Thyroid gland (tissue), 4 donors: Measurements from ENCODE around the gene ELFN2. TPM values are rescaled to one million over a fixed set of nuclear protein-coding genes. Genes with fewer than 3 reads are reported as not detected.

Source experiments
- DNase-seq, 2 donors: peaks; one replicate each; pipeline ENCODE4 v3.0.0-alpha.2; 2019
- H3K27ac ChIP-seq, 3 donors: fragments of 200-600 bp; sonication (generic); 1 replicate in 2 of 3; 2 replicates in 1 of 3; pipeline ENCODE4 v1.5.1; 2016 to 2019; ENCODE audit warnings: mild to moderate bottlenecking in 1 of 3, moderate library complexity in 1 of 3
- H3K27me3 ChIP-seq: fragments of 200-600 bp; sonication (generic); one replicate; pipeline ENCODE4 v1.5.1; 2019
- H3K36me3 ChIP-seq, 2 donors: fragments of 200-600 bp; sonication (generic); one replicate each; pipeline ENCODE4 v1.5.1; 2016 to 2019
- H3K4me1 ChIP-seq, 2 donors: fragments of 200-600 bp; sonication (generic); one replicate each; pipeline ENCODE4 v1.5.1; 2017 to 2019
- H3K4me3 ChIP-seq, 3 donors: fragments of 200-600 bp; sonication (generic); replicated peaks in 1 of 3; 1 replicate in 2 of 3; 2 replicates in 1 of 3; pipeline ENCODE4 v1.5.1; 2016; ENCODE audit warnings: mild to moderate bottlenecking in 1 of 3
- H3K9me3 ChIP-seq: fragments of 200-600 bp; sonication (generic); one replicate; pipeline ENCODE4 v1.5.1; 2017
- CTCF ChIP-seq, 6 experiments: fragments of 200-600 bp in 3 of 6; fragments of 450-650 bp in 3 of 6; sonication (generic) in 3 of 6; IDR thresholded peaks; one replicate each; pipeline ENCODE4 v1.5.1; 2016 to 2019; ENCODE audit warnings: antibody characterized with exemption in 6 of 6, mild to moderate bottlenecking in 2 of 6, inconsistent platforms in 1 of 6, moderate library complexity in 1 of 6
- POLR2A ChIP-seq, 2 donors: fragments of 450-650 bp; IDR thresholded peaks; one replicate each; pipeline ENCODE4 v1.6.1; 2017; ENCODE audit warnings: antibody characterized with exemption in 2 of 2, mild to moderate bottlenecking in 2 of 2, moderate library complexity in 1 of 2
- WGBS, 2 donors: methylation state at CpG; one replicate each; pipeline ENCODE4 v1.1.5; 2017; 5-methylcytosine and 5-hydroxymethylcytosine counted together
- intact Hi-C: fragments of 100-400 bp; cut with DNase I; formaldehyde crosslinking; loops from one replicate; pipeline ENCODE4 v1.15.1; 2023
- total RNA-seq, 4 donors: library from RNA; depleted of rRNA; stranded (reverse); fragments of >200 nt; gene quantifications; one replicate each; pipeline ENCODE4 v1.2.3, GENCODE V29; 2016

Gene ELFN2
- total RNA-seq, 4 donors from 2014 or later: 0.05 TPM; not detected in 3

GRCh38 chr22:37442135-37442534, 14.9 kb upstream of the ELFN2 start:
- DNase-seq: no peak
- Histone ChIP-seq H3K4me3 (no peak overlapping the region), H3K27me3 (no peaks in the 10 kb centered on the region), H3K9me3 (no peaks in the 10 kb centered on the region), H3K36me3 (no peaks in the 10 kb centered on the region), H3K4me1 (no peaks in the 10 kb centered on the region), H3K27ac (no peak overlapping the region)
- WGBS, 2 donors: 62 to 69% methylated on average over 8 of the region's 8 CpGs
- intact Hi-C loops: no loop called here
- no peak for TF ChIP-seq CTCF (IDR thresholded peaks at IDR 0.05)
- no peak for TF ChIP-seq POLR2A (IDR thresholded peaks at IDR 0.05)

GRCh38 chr22:37440875-37441274, 13.6 kb upstream of the ELFN2 start:
- Histone ChIP-seq H3K9me3 (no peaks in the 10 kb centered on the region), H3K27me3 (no peaks in the 10 kb centered on the region), H3K36me3 (no peaks in the 10 kb centered on the region), H3K4me3 (no peak overlapping the region), H3K27ac (no peak overlapping the region), H3K4me1 (no peaks in the 10 kb centered on the region)
- no peak for DNase-seq
- 91 to 93% methylated on average over 4 of the region's 4 CpGs for WGBS, 2 donors
- intact Hi-C loops: no loop called here
- TF ChIP-seq CTCF (IDR thresholded peaks at IDR 0.05) (no peak), POLR2A (IDR thresholded peaks at IDR 0.05) (no peak)

- H3K27ac ChIP-seq: no peak overlapping the region
- TF ChIP-seq CTCF (IDR thresholded peaks at IDR 0.05): no peak
- no peak for TF ChIP-seq POLR2A (IDR thresholded peaks at IDR 0.05)
- no peaks in the 10 kb centered on the region for H3K9me3 ChIP-seq
- no peak overlapping the region for H3K4me3 ChIP-seq
- no peaks in the 10 kb centered on the region for H3K4me1 ChIP-seq
- no peaks in the 10 kb centered on the region for H3K27me3 ChIP-seq
- peak; percentile 34 to 41 for DNase-seq
- intact Hi-C loops: no loop called here
- H3K36me3 ChIP-seq: no peaks in the 10 kb centered on the region
- WGBS, 2 donors: 29 to 37% methylated on average over 5 of the region's 5 CpGs
Observed at GRCh38 chr22:37439347-37439746, 12.1 kb upstream of the ELFN2 start.

- no peaks in the 10 kb centered on the region for H3K4me1 ChIP-seq
- no peaks in the 10 kb centered on the region for H3K36me3 ChIP-seq
- WGBS, 2 donors: 99% methylated on average over 3 to 5 of the region's 5 CpGs
- no peak for TF ChIP-seq CTCF (IDR thresholded peaks at IDR 0.05)
- intact Hi-C loops: no loop called here
- no peak for DNase-seq
- H3K27ac ChIP-seq: no peak overlapping the region
- H3K9me3 ChIP-seq: no peaks in the 10 kb centered on the region
- H3K27me3 ChIP-seq: no peaks in the 10 kb centered on the region
- H3K4me3 ChIP-seq: no peak overlapping the region
Observed at GRCh38 chr22:37435970-37436603, 8.8 kb upstream of the ELFN2 start.

GRCh38 chr22:37433786-37434185, 6.5 kb upstream of the ELFN2 start:
- intact Hi-C loops: no loop called here
- Histone ChIP-seq H3K27me3 (peaks cover 12% of the 10 kb centered on the region), H3K4me3 (no peak overlapping the region), H3K4me1 (no peaks in the 10 kb centered on the region), H3K36me3 (no peaks in the 10 kb centered on the region), H3K9me3 (no peaks in the 10 kb centered on the region), H3K27ac (no peak overlapping the region)
- no peak for DNase-seq
- TF ChIP-seq POLR2A (IDR thresholded peaks at IDR 0.05): no peak
- no peak for TF ChIP-seq CTCF (IDR thresholded peaks at IDR 0.05)
- WGBS, 2 donors: 37 to 77% methylated on average over 2 to 9 of the region's 11 CpGs
